MM.1S (cell line): ENCODE results near the gene GP1BA.

Experiments used
- DNase-seq: peaks from one replicate; pipeline ENCODE4 v3.0.0-alpha.2; 2015
- H2AFZ ChIP-seq: fragments of 300-600 bp; sonication (generic); 2 replicates; pipeline ENCODE4 v1.6.0; 2016; ENCODE audit warnings: antibody characterized with exemption, low read length
- H3F3A ChIP-seq: fragments of 300-600 bp; sonication (generic); 2 replicates; pipeline ENCODE4 v1.6.1; 2016; ENCODE audit warnings: mild to moderate bottlenecking, antibody characterized with exemption, low read length, moderate library complexity, mixed read lengths; ENCODE audit not compliant: insufficient read depth
- H3K27ac ChIP-seq: fragments of 300-600 bp; sonication (generic); 2 replicates; pipeline ENCODE4 v1.5.1; 2016; ENCODE audit warnings: mild to moderate bottlenecking, low read length
- H3K27me3 ChIP-seq: fragments of 300-600 bp; sonication (generic); replicated peaks from 2 replicates; pipeline ENCODE4 v1.6.0; 2016; ENCODE audit warnings: low read length; ENCODE audit not compliant: insufficient read depth
- H3K36me3 ChIP-seq: fragments of 300-600 bp; sonication (generic); replicated peaks from 2 replicates; pipeline ENCODE4 v1.6.1; 2016; ENCODE audit warnings: mild to moderate bottlenecking, low read length, mixed read lengths; ENCODE audit not compliant: insufficient read depth
- H3K4me1 ChIP-seq: fragments of 300-600 bp; sonication (generic); 2 replicates; pipeline ENCODE4 v1.6.1; 2016; ENCODE audit warnings: low read length, mixed read lengths
- H3K4me2 ChIP-seq: fragments of 300-600 bp; sonication (generic); 2 replicates; pipeline ENCODE4 v1.6.0; 2016; ENCODE audit warnings: low read depth, low read length
- H3K4me3 ChIP-seq: fragments of 300-600 bp; sonication (generic); 2 replicates; pipeline ENCODE4 v1.5.1; 2016; ENCODE audit warnings: low read length, mixed read lengths
- H3K79me2 ChIP-seq: fragments of 300-600 bp; sonication (generic); 2 replicates; pipeline ENCODE4 v1.6.1; 2016; ENCODE audit warnings: mixed run types, low read length, mixed read lengths
- H3K9ac ChIP-seq: fragments of 300-600 bp; sonication (generic); 2 replicates; pipeline ENCODE4 v1.6.1; 2016; ENCODE audit warnings: low read length, mixed read lengths
- H3K9me2 ChIP-seq: fragments of 300-600 bp; sonication (generic); replicated peaks from 2 replicates; pipeline ENCODE4 v1.6.1; 2016; ENCODE audit warnings: mild to moderate bottlenecking, low read length, mixed read lengths; ENCODE audit not compliant: insufficient read depth
- H3K9me3 ChIP-seq: fragments of 300-600 bp; sonication (generic); replicated peaks from 2 replicates; pipeline ENCODE4 v1.6.1; 2016; ENCODE audit warnings: mild to moderate bottlenecking, low read length, mixed read lengths; ENCODE audit not compliant: insufficient read depth
- H4K20me1 ChIP-seq: fragments of 300-600 bp; sonication (generic); 2 replicates; pipeline ENCODE4 v1.6.1; 2016; ENCODE audit warnings: mild to moderate bottlenecking, low read length, moderate library complexity, mixed read lengths; ENCODE audit not compliant: insufficient read depth
- EZH2 ChIP-seq: fragments of 300-600 bp; sonication (generic); optimal IDR thresholded peaks from 2 replicates; pipeline ENCODE3; 2017; ENCODE audit warnings: low read depth, mild to moderate bottlenecking, antibody characterized with exemption, low read length, mixed read lengths
- EZH2phosphoT487 ChIP-seq: fragments of 300-600 bp; sonication (generic); IDR thresholded peaks from 2 replicates; pipeline ENCODE4 v1.6.1; 2018; ENCODE audit warnings: antibody characterized with exemption, low read length
- TF ChIP-seq, protein P1 (sequence below): fragments of 300-600 bp; sonication (generic); IDR thresholded peaks from 2 replicates; pipeline ENCODE4 v1.5.1; 2016; ENCODE audit warnings: antibody characterized with exemption, low read length, mixed read lengths

Gene GP1BA

DNA sequence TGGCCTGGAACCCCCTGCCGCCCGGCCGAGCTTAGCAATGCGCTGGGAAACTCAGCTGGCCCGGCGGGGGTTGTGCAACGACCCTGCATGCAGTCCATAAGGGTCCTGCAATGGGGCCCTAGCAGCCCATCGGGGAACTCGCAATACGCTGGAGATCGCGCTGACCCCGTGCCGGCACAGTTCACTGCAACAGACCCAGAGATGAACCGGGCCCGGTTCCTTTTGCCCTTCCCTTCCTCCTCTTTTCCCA, 7.4 kb downstream of the GP1BA start:
- TF ChIP-seq, protein P1, sequence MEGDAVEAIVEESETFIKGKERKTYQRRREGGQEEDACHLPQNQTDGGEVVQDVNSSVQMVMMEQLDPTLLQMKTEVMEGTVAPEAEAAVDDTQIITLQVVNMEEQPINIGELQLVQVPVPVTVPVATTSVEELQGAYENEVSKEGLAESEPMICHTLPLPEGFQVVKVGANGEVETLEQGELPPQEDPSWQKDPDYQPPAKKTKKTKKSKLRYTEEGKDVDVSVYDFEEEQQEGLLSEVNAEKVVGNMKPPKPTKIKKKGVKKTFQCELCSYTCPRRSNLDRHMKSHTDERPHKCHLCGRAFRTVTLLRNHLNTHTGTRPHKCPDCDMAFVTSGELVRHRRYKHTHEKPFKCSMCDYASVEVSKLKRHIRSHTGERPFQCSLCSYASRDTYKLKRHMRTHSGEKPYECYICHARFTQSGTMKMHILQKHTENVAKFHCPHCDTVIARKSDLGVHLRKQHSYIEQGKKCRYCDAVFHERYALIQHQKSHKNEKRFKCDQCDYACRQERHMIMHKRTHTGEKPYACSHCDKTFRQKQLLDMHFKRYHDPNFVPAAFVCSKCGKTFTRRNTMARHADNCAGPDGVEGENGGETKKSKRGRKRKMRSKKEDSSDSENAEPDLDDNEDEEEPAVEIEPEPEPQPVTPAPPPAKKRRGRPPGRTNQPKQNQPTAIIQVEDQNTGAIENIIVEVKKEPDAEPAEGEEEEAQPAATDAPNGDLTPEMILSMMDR = no peak
- TF ChIP-seq EZH2phosphoT487 = no peak
- TF ChIP-seq EZH2 = no peak
- peaks cover 42% of the 10 kb centered on the region for H3F3A ChIP-seq
- H3K4me3 ChIP-seq = peak overlapping the region; percentile 78
- no peaks in the 10 kb centered on the region for H3K36me3 ChIP-seq
- no peaks in the 10 kb centered on the region for H3K9me3 ChIP-seq
- peak overlapping the region; percentile 91 for H3K27ac ChIP-seq
- H3K9me2 ChIP-seq = no peaks in the 10 kb centered on the region
- peaks cover 67% of the 10 kb centered on the region for H3K79me2 ChIP-seq
- no peaks in the 10 kb centered on the region for H3K27me3 ChIP-seq
- H3K4me1 ChIP-seq = peaks cover 27% of the 10 kb centered on the region
- peak overlapping the region; percentile 96 for H3K4me2 ChIP-seq
- peaks cover 3% of the 10 kb centered on the region for H4K20me1 ChIP-seq
- no peak for DNase-seq
- H3K9ac ChIP-seq = peak overlapping the region; percentile 95
- H2AFZ ChIP-seq = peak overlapping the region; percentile 77

DNA sequence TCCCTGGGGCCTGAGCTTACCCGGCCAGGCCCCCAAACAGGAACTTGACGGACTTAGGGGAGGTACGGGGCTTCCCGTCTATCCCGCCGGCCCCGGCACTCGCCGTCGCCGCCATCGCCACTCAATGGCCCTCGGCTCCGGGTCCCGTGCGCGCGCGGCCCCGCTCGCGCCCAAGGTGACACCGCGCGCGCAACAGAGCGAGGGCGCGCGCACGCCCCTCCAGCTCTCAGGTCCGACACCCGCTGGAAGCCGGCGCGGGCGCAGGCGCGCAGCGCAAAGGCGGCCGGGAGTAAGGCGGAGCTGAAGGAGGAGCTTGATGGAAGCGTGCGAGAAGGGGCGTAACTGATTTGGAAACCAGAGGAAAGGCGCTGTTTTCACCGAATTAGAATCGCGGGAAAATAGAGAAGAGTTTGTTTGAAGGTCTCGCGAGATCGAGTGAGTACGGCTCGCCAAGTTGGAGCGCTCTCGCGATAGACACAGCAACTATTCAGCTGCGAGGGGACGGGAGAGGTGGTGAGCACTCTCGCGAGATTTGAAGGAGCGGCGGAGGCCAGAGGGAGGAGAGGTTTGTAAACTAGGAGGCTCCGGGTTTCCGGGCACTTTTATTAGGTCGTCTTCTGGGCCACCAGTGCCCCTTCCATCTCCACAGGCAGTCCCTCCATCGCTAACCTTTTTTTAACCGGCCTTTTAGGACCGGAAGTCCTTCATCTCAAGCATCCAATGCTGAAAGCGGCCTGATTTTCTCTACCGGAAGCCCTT, 7.9 kb downstream of the GP1BA start, which contains the start of the genes RNF167 and SLC25A11:
Gene RNF167 (plus strand): TSS at position 473 of the 759 bp plus-strand sequence. CDS start 642 bp downstream, outside the sequence.
Gene SLC25A11 (minus strand): TSS at position 251 of the 759 bp plus-strand sequence. CDS start 136 bp downstream, at position 115.
- H3K4me3 ChIP-seq = peak within 1 kb of the TSS; percentile 78
- peak within 1 kb of the TSS; percentile 91 for H3K27ac ChIP-seq
- no peaks in the 10 kb centered on the region for H3K9me3 ChIP-seq
- H3K9ac ChIP-seq = peak within 1 kb of the TSS; percentile 95
- H3K4me1 ChIP-seq = peaks cover 29% of the 10 kb centered on the region
- no peaks in the 10 kb centered on the region for H3K36me3 ChIP-seq
- DNase-seq = peak; percentile 100
- no peaks in the 10 kb centered on the region for H3K9me2 ChIP-seq
- TF ChIP-seq, protein P1 = no peak
- TF ChIP-seq EZH2phosphoT487 (no peak), EZH2 (no peak)
- no peaks in the 10 kb centered on the region for H3K27me3 ChIP-seq
- peaks cover 8% of the 10 kb centered on the region for H4K20me1 ChIP-seq
- H3F3A ChIP-seq = peaks cover 44% of the 10 kb centered on the region
- peak within 1 kb of the TSS; percentile 96 for H3K4me2 ChIP-seq
- peaks cover 72% of the 10 kb centered on the region for H3K79me2 ChIP-seq
- peak within 1 kb of the TSS; percentile 77 for H2AFZ ChIP-seq

DNA sequence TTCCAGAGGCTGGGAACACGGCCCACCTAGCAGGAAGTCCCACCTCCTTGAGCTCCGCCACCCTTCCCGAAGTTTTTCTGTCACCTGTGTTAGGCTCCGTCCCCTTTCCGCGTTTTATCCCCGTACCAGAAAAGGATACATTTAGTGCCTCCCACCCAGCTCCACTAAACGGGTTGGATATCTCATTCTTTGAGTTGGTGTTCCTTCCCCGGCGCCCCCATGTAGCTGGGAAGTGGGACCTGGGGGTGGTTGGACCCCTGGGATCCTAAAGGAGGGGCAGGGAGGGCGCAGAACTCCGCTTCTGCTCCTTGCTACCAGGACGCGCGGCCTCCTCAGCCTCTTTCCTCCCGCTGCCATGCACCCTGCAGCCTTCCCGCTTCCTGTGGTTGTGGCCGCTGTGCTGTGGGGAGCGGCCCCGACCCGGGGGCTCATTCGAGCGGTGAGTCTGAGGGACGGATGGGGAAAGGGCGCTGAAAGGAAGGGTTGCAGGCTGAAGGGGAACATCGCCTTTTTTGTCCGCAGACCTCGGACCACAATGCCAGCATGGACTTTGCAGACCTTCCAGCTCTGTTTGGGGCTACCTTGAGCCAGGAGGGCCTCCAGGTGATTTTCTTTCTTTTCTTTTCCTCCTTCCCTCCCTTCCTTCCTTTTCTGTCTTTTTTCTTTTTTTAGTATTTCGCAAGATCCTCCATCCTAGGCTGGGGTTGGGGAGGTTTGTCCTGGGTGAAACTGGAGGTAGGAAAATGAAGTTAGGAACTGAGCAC, 8.7 kb downstream of the GP1BA start:
- Histone ChIP-seq H3K27me3 (no peaks in the 10 kb centered on the region), H3K4me1 (peaks cover 37% of the 10 kb centered on the region), H3K9me3 (no peaks in the 10 kb centered on the region), H3K4me3 (peak overlapping the region; percentile 78), H3K4me2 (peak overlapping the region; percentile 96), H3K79me2 (peaks cover 80% of the 10 kb centered on the region), H3K36me3 (no peaks in the 10 kb centered on the region), H3K9me2 (no peaks in the 10 kb centered on the region), H3K27ac (peak overlapping the region; percentile 91), H3K9ac (peak overlapping the region; percentile 95), H4K20me1 (peaks cover 15% of the 10 kb centered on the region), H3F3A (peaks cover 51% of the 10 kb centered on the region), H2AFZ (peak overlapping the region; percentile 63)
- no peak for DNase-seq
- no peak for TF ChIP-seq EZH2
- TF ChIP-seq, protein P1 = no peak
